Mucosa of descending colon (tissue), 3 donors: Measurements from ENCODE around the gene ARRB1. TPM values are rescaled to one million over a fixed set of nuclear protein-coding genes. Genes with fewer than 3 reads are reported as not detected.
A peak's percentile ranks its signal among the peaks of the same experiment; 100 is the strongest.

Experiments used
- ATAC-seq: fragments of 200-7000 bp; cut with Tn5 transposase; one replicate; pipeline ENCODE4 v1.9.1; 2020; ENCODE audit warnings: mild to moderate bottlenecking, moderate library complexity
- DNase-seq, 3 donors: peaks; one replicate each; pipeline ENCODE4 v3.0.0-alpha.2; 2020
- H3K36me3 ChIP-seq: fragments of 200-600 bp; one replicate; pipeline ENCODE4 v1.8.0; 2021; ENCODE audit warnings: low read depth, mild to moderate bottlenecking
- H3K4me1 ChIP-seq: fragments of 200-600 bp; one replicate; pipeline ENCODE4 v1.8.0; 2021; ENCODE audit warnings: low read depth, mild to moderate bottlenecking
- H3K4me3 ChIP-seq: fragments of 200-600 bp; one replicate; pipeline ENCODE4 v1.8.0; 2021; ENCODE audit warnings: mild to moderate bottlenecking
- H3K9me3 ChIP-seq: fragments of 200-600 bp; one replicate; pipeline ENCODE4 v1.8.0; 2021; ENCODE audit warnings: mild to moderate bottlenecking
- CTCF ChIP-seq: fragments of 200-600 bp; IDR thresholded peaks from one replicate; pipeline ENCODE4 v1.8.0; 2022; ENCODE audit warnings: antibody characterized with exemption, mild to moderate bottlenecking
- intact Hi-C, 2 donors: fragments of 100-400 bp; cut with DNase I in 1 of 2; cut with micrococcal nuclease in 1 of 2; formaldehyde crosslinking; loops; one replicate each; pipeline versions ENCODE4 v1.11.0 to v1.11.1; 2022; cut with DNase I, micrococcal nuclease
- total RNA-seq, 3 donors: library from RNA; stranded (reverse); fragmentation: NEBNext Ultra II Directional in 2 of 3; extraction: Animal tissue kit (Norgen Biotek cat#: 25700) in 2 of 3; gene quantifications; one replicate each; pipeline versions ENCODE4 v1.2.1 to v1.2.4, GENCODE V29; 2021 to 2023
- donor health status: DM: no; HTN: no; CAD: no; lungs with moderate emphysema.
- donor health status: DM: no; HTN: no; CAD: no.
- donor health status: DM: no; HTN: yes; CAD: no.

ARRB1 gene
- total RNA-seq, 3 donors from 2014 or later: 76.7 to 128 (median 121) TPM

DNA sequence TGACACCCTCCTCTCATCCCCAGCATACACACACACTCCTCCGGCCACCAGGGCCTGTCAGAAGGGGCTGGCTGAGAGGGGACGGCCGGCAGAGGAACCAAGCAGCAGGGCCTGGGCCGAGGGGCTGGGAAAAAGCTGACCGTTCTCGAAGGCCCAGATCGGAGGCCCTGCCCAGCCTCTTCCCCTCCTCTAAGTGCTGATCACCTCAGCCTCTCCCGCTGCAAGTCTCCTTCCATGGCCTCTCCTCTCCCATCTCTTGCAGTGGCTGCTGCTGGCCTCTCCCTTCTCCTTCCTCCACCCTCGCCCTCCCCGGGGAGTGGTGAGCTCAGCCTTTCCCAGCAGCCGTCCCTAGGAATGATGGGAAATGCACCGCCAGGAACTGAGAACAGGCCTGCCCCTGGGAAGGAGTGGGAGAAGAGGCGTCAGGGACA is 39.6 kb downstream of the ARRB1 start:
- H3K4me3 ChIP-seq: no peak overlapping the region
- no peaks in the 10 kb centered on the region for H3K9me3 ChIP-seq
- no peaks in the 10 kb centered on the region for H3K36me3 ChIP-seq
- intact Hi-C loops: no loop called here
- peaks cover 21% of the 10 kb centered on the region for H3K4me1 ChIP-seq
- TF ChIP-seq CTCF: no peak
- peak; percentile 95 for ATAC-seq
- peak; percentile 84 to 86 (median 85) for DNase-seq

DNA sequence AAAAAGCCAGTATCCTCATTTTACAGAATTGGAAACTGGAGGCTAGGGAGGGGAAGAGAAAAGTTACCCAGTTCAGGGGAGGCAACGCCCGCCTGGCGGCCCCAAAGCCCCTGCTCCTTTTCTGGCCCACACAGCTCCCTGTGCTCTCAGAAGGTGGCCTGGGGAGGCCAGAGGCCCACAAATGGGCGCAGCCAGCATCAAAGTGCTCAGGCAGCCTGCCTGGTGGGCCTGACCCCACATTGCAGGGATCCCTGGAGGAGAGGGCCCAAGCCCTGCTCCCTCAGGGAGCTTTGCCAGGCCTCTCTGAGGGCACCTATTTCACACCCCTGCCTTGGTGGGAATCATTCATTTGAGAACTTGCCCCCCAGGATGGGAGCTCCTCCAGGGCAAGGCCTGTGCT is 42.5 kb downstream of the ARRB1 start:
- Histone ChIP-seq H3K4me3 (no peak overlapping the region), H3K36me3 (no peaks in the 10 kb centered on the region), H3K9me3 (no peaks in the 10 kb centered on the region), H3K4me1 (peaks cover 21% of the 10 kb centered on the region)
- no peak for TF ChIP-seq CTCF
- intact Hi-C loops: no loop called here
- ATAC-seq: no peak
- no peak for DNase-seq

DNA sequence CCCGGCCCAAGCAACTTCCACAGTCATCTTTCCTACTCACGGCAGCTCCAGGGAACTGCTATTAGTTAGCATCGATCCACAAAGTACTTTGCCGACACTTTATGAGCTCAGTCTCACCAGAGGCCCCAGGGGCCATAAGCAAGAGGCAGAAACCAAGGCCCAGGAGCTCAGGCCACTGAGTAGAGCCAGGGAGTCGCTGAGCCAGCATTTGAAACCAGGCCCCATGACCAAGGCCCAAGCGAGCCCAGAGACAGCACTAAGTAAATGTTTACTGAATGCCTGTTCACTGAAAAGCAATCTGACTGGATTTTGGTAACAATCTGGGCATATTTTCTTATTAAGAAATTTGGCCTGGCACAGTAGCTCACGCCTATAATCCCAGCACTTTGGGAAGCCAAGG is 43.3 kb downstream of the ARRB1 start:
- no peaks in the 10 kb centered on the region for H3K36me3 ChIP-seq
- DNase-seq (no peak), ATAC-seq (no peak)
- intact Hi-C loops: no loop called here
- no peak overlapping the region for H3K4me3 ChIP-seq
- H3K9me3 ChIP-seq: no peaks in the 10 kb centered on the region
- TF ChIP-seq CTCF: no peak
- H3K4me1 ChIP-seq: peaks cover 19% of the 10 kb centered on the region

DNA sequence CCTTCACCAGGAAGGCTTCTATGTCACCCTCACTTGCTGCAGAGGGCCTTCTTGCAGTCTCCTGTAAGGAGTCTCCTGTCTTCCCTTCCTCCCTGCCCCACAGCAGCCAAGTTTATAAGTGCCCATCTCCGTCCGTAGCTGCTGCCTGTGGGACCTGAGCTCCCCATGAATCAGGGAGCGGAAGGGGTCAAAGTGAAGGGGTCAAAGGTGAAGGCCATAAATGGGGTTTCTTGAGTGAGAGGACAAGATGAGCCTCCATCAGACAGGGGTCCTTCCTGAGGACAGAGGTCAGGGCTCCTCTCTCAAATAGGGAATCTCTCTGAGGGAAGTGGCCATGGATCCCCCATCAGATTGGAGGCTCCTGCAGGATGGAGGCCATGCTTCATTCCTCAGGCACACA is 44.4 kb downstream of the ARRB1 start:
- peak in 1 of 3 donors; percentile 2 for DNase-seq
- no peak for ATAC-seq
- no peak for TF ChIP-seq CTCF
- Histone ChIP-seq H3K9me3 (no peaks in the 10 kb centered on the region), H3K4me1 (peaks cover 22% of the 10 kb centered on the region), H3K36me3 (no peaks in the 10 kb centered on the region), H3K4me3 (no peak overlapping the region)
- intact Hi-C loops: no loop called here

GRCh38 chr11:75306529-75306928 is 44.9 kb downstream of the ARRB1 start:
- ATAC-seq (no peak), DNase-seq (peak in 1 of 3 donors; percentile 40)
- Histone ChIP-seq H3K4me1 (peaks cover 21% of the 10 kb centered on the region), H3K9me3 (no peaks in the 10 kb centered on the region), H3K4me3 (no peak overlapping the region), H3K36me3 (no peaks in the 10 kb centered on the region)
- intact Hi-C loops: no loop called here
- no peak for TF ChIP-seq CTCF

- Histone ChIP-seq H3K4me1 (peaks cover 19% of the 10 kb centered on the region), H3K36me3 (no peaks in the 10 kb centered on the region), H3K4me3 (no peak overlapping the region), H3K9me3 (no peaks in the 10 kb centered on the region)
- no peak for ATAC-seq
- intact Hi-C loops: no loop called here
- DNase-seq: peak in 1 of 3 donors; percentile 30
- no peak for TF ChIP-seq CTCF
Observed at GRCh38 chr11:75305993-75306392, 45.5 kb downstream of the ARRB1 start.
